Liver (tissue), 9 donors: Measurements from ENCODE around the gene CIDEA. TPM values are rescaled to one million over a fixed set of nuclear protein-coding genes. Genes with fewer than 3 reads are reported as not detected.

Source experiments
- DNase-seq: peaks from one replicate; pipeline ENCODE4 v3.0.0-alpha.2; 2017; ENCODE audit warnings: low spot score
- H3K27ac ChIP-seq, 2 donors: one replicate each; pipeline ENCODE4 v1.7.0; 2013; ENCODE audit warnings: inconsistent platforms in 2 of 2, low read length in 2 of 2, control low read depth in 1 of 2, low read depth in 1 of 2, mild to moderate bottlenecking in 1 of 2
- H3K27me3 ChIP-seq, 4 donors: one replicate each; pipeline versions ENCODE4 v1.6.1 to v1.7.0; 2013; ENCODE audit warnings: low read length in 3 of 4, inconsistent platforms in 1 of 4, mild to moderate bottlenecking in 1 of 4, moderate library complexity in 1 of 4; ENCODE audit not compliant: control insufficient read depth in 4 of 4, insufficient read depth in 4 of 4
- H3K36me3 ChIP-seq, 4 donors: one replicate each; pipeline versions ENCODE4 v1.6.1 to v1.7.0; 2013; ENCODE audit warnings: low read length in 3 of 4, mild to moderate bottlenecking in 3 of 4, low read depth in 1 of 4, moderate library complexity in 1 of 4; ENCODE audit not compliant: control insufficient read depth in 4 of 4, insufficient read depth in 3 of 4
- H3K4me1 ChIP-seq, 4 donors: one replicate each; pipeline versions ENCODE4 v1.6.1 to v1.7.0; 2013; ENCODE audit warnings: low read length in 3 of 4, mild to moderate bottlenecking in 3 of 4, moderate library complexity in 1 of 4; ENCODE audit not compliant: control insufficient read depth in 4 of 4, insufficient read depth in 4 of 4
- H3K4me3 ChIP-seq, 3 donors: one replicate each; pipeline versions ENCODE4 v1.6.1 to v1.7.0; 2013; ENCODE audit warnings: low read length in 3 of 3, control low read depth in 1 of 3, low read depth in 1 of 3, mild to moderate bottlenecking in 1 of 3
- H3K9ac ChIP-seq, 2 donors: one replicate each; pipeline ENCODE4 v1.7.0; 2013; ENCODE audit warnings: low read length in 2 of 2, mild to moderate bottlenecking in 2 of 2, moderate library complexity in 2 of 2, control low read depth in 1 of 2, low read depth in 1 of 2
- H3K9me3 ChIP-seq, 4 donors: one replicate each; pipeline versions ENCODE4 v1.6.1 to v1.7.0; 2013; ENCODE audit warnings: low read length in 3 of 4; ENCODE audit not compliant: control insufficient read depth in 4 of 4
- CTCF ChIP-seq: fragments of 150-350 bp; IDR thresholded peaks from 2 replicates; pipeline ENCODE4 v1.5.1; 2017; ENCODE audit warnings: improper control_type of control experiment, low read depth, low read length; ENCODE audit not compliant: missing input control
- EGR1 ChIP-seq, 2 donors: IDR thresholded peaks; 2 replicates each; pipeline ENCODE4 v1.6.1; 2016 to 2018; ENCODE audit warnings: antibody characterized with exemption in 2 of 2, low read depth in 2 of 2
- FOXA1 ChIP-seq: IDR thresholded peaks from 2 replicates; pipeline ENCODE4 v1.6.1; 2016; ENCODE audit warnings: antibody characterized with exemption
- FOXA2 ChIP-seq: IDR thresholded peaks from 2 replicates; pipeline ENCODE4 v1.6.1; 2016; ENCODE audit warnings: antibody characterized with exemption
- GABPA ChIP-seq, 2 donors: IDR thresholded peaks in 1 of 2; conservative IDR thresholded peaks in 1 of 2; 2 replicates each; pipeline ENCODE4 v1.6.1; 2016; ENCODE audit warnings: antibody characterized with exemption in 2 of 2, mild to moderate bottlenecking in 1 of 2, moderate library complexity in 1 of 2
- HNF4A ChIP-seq, 2 donors: conservative IDR thresholded peaks; 2 replicates each; pipeline ENCODE4 v1.6.1; 2016; ENCODE audit warnings: antibody characterized with exemption in 2 of 2, mild to moderate bottlenecking in 2 of 2
- HNF4G ChIP-seq: IDR thresholded peaks from 2 replicates; pipeline ENCODE4 v1.6.1; 2016; ENCODE audit warnings: antibody characterized with exemption
- JUND ChIP-seq, 2 donors: IDR thresholded peaks; 2 replicates each; pipeline ENCODE4 v1.6.1; 2016; ENCODE audit warnings: antibody characterized with exemption in 2 of 2
- NR2F2 ChIP-seq: IDR thresholded peaks from 2 replicates; pipeline ENCODE4 v1.6.1; 2016; ENCODE audit warnings: antibody characterized with exemption
- RAD21 ChIP-seq, 2 donors: IDR thresholded peaks; 2 replicates each; pipeline ENCODE4 v1.6.1; 2016; ENCODE audit warnings: antibody characterized with exemption in 2 of 2, mild to moderate bottlenecking in 2 of 2
- RXRA ChIP-seq, 2 donors: IDR thresholded peaks; 2 replicates each; pipeline ENCODE4 v1.6.1; 2017 to 2018; ENCODE audit warnings: antibody characterized with exemption in 2 of 2, mild to moderate bottlenecking in 1 of 2
- SP1 ChIP-seq: IDR thresholded peaks from 2 replicates; pipeline ENCODE4 v1.6.1; 2018; ENCODE audit warnings: antibody characterized with exemption, mild to moderate bottlenecking
- TAF1 ChIP-seq: conservative IDR thresholded peaks from 2 replicates; pipeline ENCODE4 v1.6.1; 2016; ENCODE audit warnings: antibody characterized with exemption, mild to moderate bottlenecking
- YY1 ChIP-seq: IDR thresholded peaks from 2 replicates; pipeline ENCODE4 v1.6.1; 2016; ENCODE audit warnings: antibody characterized with exemption, mild to moderate bottlenecking
- ZBTB33 ChIP-seq: IDR thresholded peaks from 2 replicates; pipeline ENCODE4 v1.6.1; 2016; ENCODE audit warnings: antibody characterized with exemption
- WGBS: extraction: QIAGEN DNeasy Blood & Tissue Kit; methylation state at CpG from one replicate; pipeline ENCODE4 v1.1.7; 2013; 5-methylcytosine and 5-hydroxymethylcytosine counted together
- polyA plus RNA-seq, 2 donors: library from polyadenylated mRNA; stranded (reverse) in 1 of 2; unstranded in 1 of 2; fragments of 200-250 nt in 1 of 2; fragments of >200 nt in 1 of 2; fragmentation: Nextera tagmentation in 1 of 2; extraction: Ambion mirVana in 1 of 2; gene quantifications; one replicate each; pipeline versions ENCODE4 v1.2.1 to v1.2.3, GENCODE V29; 2013 to 2015
- total RNA-seq, 2 donors: library from RNA; depleted of rRNA; stranded (reverse); fragments of >200 nt; gene quantifications; one replicate each; pipeline ENCODE4 v1.2.3, GENCODE V29; 2014
- TF ChIP-seq, protein P1 (sequence below): IDR thresholded peaks from 2 replicates; pipeline ENCODE4 v1.6.1; 2016; ENCODE audit warnings: antibody characterized with exemption, mild to moderate bottlenecking
- TF ChIP-seq, protein P2 (sequence below): IDR thresholded peaks from 2 replicates; pipeline ENCODE4 v1.6.1; 2016; ENCODE audit warnings: antibody characterized with exemption
- TF ChIP-seq, protein P3 (sequence below): IDR thresholded peaks from 2 replicates; pipeline ENCODE4 v1.6.1; 2016; ENCODE audit warnings: antibody characterized with exemption
- donor health status: healthy.
- donor health status: healthy.
- donor health status: healthy.
- donor health status: healthy.
- donor health status: healthy.

CIDEA gene
- total and polyA plus RNA-seq, 4 donors: not detected

DNA sequence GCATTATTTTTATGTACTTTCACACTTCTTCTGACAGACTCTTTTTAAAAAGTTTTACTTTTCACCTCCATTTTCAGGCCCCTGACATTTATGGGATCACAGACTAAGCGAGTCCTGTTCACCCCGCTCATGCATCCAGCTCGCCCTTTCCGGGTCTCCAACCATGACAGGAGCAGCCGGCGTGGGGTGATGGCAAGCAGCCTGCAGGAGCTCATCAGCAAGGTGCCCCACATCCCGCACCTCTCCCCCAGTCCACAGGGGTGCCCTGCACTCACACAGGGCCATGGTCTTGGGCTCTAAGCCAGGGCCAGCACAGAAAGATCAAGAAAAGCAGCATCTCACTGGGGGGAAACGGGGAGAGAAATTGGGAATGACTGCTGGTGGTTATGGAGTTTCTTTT, 8.6 kb downstream of the CIDEA start:
- H3K4me3 ChIP-seq: no peak overlapping the region
- no peaks in the 10 kb centered on the region for H3K36me3 ChIP-seq
- no peak overlapping the region for H3K27ac ChIP-seq
- TF ChIP-seq TAF1 (no peak), SP1 (no peak), HNF4G (no peak), YY1 (no peak), RAD21 (IDR thresholded peaks at IDR 0.05) (no peak), EGR1 (IDR thresholded peaks at IDR 0.05; ENCODE audit: low read depth in 2 of 2) (no peak), GABPA (IDR thresholded peaks at IDR 0.05 in 1 of 2, conservative IDR thresholded peaks at IDR 0.05 in 1 of 2) (no peak)
- TF ChIP-seq, protein P1, sequence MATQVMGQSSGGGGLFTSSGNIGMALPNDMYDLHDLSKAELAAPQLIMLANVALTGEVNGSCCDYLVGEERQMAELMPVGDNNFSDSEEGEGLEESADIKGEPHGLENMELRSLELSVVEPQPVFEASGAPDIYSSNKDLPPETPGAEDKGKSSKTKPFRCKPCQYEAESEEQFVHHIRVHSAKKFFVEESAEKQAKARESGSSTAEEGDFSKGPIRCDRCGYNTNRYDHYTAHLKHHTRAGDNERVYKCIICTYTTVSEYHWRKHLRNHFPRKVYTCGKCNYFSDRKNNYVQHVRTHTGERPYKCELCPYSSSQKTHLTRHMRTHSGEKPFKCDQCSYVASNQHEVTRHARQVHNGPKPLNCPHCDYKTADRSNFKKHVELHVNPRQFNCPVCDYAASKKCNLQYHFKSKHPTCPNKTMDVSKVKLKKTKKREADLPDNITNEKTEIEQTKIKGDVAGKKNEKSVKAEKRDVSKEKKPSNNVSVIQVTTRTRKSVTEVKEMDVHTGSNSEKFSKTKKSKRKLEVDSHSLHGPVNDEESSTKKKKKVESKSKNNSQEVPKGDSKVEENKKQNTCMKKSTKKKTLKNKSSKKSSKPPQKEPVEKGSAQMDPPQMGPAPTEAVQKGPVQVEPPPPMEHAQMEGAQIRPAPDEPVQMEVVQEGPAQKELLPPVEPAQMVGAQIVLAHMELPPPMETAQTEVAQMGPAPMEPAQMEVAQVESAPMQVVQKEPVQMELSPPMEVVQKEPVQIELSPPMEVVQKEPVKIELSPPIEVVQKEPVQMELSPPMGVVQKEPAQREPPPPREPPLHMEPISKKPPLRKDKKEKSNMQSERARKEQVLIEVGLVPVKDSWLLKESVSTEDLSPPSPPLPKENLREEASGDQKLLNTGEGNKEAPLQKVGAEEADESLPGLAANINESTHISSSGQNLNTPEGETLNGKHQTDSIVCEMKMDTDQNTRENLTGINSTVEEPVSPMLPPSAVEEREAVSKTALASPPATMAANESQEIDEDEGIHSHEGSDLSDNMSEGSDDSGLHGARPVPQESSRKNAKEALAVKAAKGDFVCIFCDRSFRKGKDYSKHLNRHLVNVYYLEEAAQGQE: no peak
- DNase-seq: no peak
- peaks cover 0 to 2% (median 0%) of the 10 kb centered on the region in 4 donors for H3K27me3 ChIP-seq
- WGBS: 85% methylated on average over 8 of the region's 8 CpGs
- no peak overlapping the region for H3K9ac ChIP-seq
- no peaks in the 10 kb centered on the region for H3K9me3 ChIP-seq
- no peaks in the 10 kb centered on the region for H3K4me1 ChIP-seq

DNA sequence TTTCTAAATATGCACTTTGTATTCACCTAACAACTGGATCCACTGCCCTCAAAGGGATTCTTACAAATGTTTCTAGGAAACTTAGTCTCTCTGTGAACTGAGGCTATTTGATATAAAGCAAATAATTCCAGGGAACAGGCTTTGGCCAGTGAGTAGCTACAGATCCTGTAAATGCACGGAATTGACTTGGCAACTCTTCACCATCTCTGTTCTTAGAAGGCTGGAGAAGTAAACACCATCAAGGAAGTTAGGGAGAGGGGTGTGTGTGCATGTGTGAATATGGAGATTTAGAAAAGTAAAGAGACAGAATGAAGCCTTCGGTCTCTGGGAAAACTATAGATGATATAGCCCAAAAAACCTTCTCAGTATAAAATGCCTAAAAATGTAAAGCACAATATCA, 10.7 kb downstream of the CIDEA start:
- no peak for DNase-seq
- Histone ChIP-seq H3K36me3 (no peaks in the 10 kb centered on the region), H3K9me3 (no peaks in the 10 kb centered on the region), H3K9ac (no peak overlapping the region), H3K4me3 (no peak overlapping the region), H3K27me3 (peaks cover 0 to 2% (median 0%) of the 10 kb centered on the region in 4 donors), H3K27ac (no peak overlapping the region), H3K4me1 (no peaks in the 10 kb centered on the region)
- TF ChIP-seq HNF4A (conservative IDR thresholded peaks at IDR 0.05) (no peak), SP1 (no peak), NR2F2 (no peak), CTCF (no peak), RXRA (IDR thresholded peaks at IDR 0.05) (no peak), GABPA (IDR thresholded peaks at IDR 0.05 in 1 of 2, conservative IDR thresholded peaks at IDR 0.05 in 1 of 2) (no peak), YY1 (no peak), JUND (IDR thresholded peaks at IDR 0.05) (no peak), ZBTB33 (no peak), HNF4G (no peak), FOXA1 (no peak), RAD21 (IDR thresholded peaks at IDR 0.05) (no peak), FOXA2 (no peak), EGR1 (IDR thresholded peaks at IDR 0.05; ENCODE audit: low read depth in 2 of 2) (no peak)
- TF ChIP-seq, protein P2, sequence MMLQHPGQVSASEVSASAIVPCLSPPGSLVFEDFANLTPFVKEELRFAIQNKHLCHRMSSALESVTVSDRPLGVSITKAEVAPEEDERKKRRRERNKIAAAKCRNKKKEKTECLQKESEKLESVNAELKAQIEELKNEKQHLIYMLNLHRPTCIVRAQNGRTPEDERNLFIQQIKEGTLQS: no peak
- TF ChIP-seq, protein P3, sequence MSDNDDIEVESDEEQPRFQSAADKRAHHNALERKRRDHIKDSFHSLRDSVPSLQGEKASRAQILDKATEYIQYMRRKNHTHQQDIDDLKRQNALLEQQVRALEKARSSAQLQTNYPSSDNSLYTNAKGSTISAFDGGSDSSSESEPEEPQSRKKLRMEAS: no peak
- TF ChIP-seq, protein P1: no peak
- 61% methylated on average over 2 of the region's 2 CpGs for WGBS
